Right lobe of liver (tissue), 4 donors: Measurements from ENCODE around the gene ST8SIA6.

Experiments
- POLR2A ChIP-seq: fragments of 450-650 bp; IDR thresholded peaks from one replicate; pipeline ENCODE4 v1.6.1; 2017; ENCODE audit warnings: antibody characterized with exemption, mild to moderate bottlenecking
- TF ChIP-seq, protein P1 (sequence below), 4 donors: fragments of 200-600 bp in 3 of 4; fragments of 450-650 bp in 1 of 4; IDR thresholded peaks; one replicate each; pipeline versions ENCODE4 v1.5.1 to v1.8.0; 2016 to 2022; ENCODE audit warnings: antibody characterized with exemption in 4 of 4, mild to moderate bottlenecking in 2 of 4
- donor health status: DM: no; HTN: no; CAD: no.
- donor health status: DM: no; HTN: no; CAD: no.
- donor health status: DM: no; HTN: yes; CAD: no.

GRCh38 chr10:17356820-17357219 lies 97.6 kb downstream of the ST8SIA6 start:
- TF ChIP-seq POLR2A = no peak
- TF ChIP-seq, protein P1, sequence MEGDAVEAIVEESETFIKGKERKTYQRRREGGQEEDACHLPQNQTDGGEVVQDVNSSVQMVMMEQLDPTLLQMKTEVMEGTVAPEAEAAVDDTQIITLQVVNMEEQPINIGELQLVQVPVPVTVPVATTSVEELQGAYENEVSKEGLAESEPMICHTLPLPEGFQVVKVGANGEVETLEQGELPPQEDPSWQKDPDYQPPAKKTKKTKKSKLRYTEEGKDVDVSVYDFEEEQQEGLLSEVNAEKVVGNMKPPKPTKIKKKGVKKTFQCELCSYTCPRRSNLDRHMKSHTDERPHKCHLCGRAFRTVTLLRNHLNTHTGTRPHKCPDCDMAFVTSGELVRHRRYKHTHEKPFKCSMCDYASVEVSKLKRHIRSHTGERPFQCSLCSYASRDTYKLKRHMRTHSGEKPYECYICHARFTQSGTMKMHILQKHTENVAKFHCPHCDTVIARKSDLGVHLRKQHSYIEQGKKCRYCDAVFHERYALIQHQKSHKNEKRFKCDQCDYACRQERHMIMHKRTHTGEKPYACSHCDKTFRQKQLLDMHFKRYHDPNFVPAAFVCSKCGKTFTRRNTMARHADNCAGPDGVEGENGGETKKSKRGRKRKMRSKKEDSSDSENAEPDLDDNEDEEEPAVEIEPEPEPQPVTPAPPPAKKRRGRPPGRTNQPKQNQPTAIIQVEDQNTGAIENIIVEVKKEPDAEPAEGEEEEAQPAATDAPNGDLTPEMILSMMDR (IDR thresholded peaks at IDR 0.05) = no peak
